K562 (cell line): ENCODE results near the gene ISG20L2. TPM values are rescaled to one million over a fixed set of nuclear protein-coding genes. Genes with fewer than 3 reads are reported as not detected.

Source experiments
- CREB3 ChIP-seq: fragments of 450-650 bp; conservative IDR thresholded peaks from 2 replicates; pipeline ENCODE4 v1.6.1; 2016; ENCODE audit warnings: missing genetic modification characterization, low read depth, mild to moderate bottlenecking, missing compliant biosample characterization, moderate library complexity
- E4F1 ChIP-seq: fragments of 250-450 bp; sonication (Bioruptor Pico); IDR thresholded peaks from 2 replicates; pipeline ENCODE4 v1.5.0; 2021; ENCODE audit warnings: mild to moderate bottlenecking, borderline replicate concordance
- ETV6 ChIP-seq, 3 experiments: fragments of 150-350 bp in 1 of 3; sonication (generic) in 1 of 3; formaldehyde crosslinking in 1 of 3; IDR thresholded peaks; 2 replicates each; pipeline versions ENCODE4 v1.6.1 to v1.8.0; 2014 to 2022; ENCODE audit warnings: borderline replicate concordance in 2 of 3, low read depth in 2 of 3, antibody characterized with exemption in 1 of 3, low read length in 1 of 3, mild to moderate bottlenecking in 1 of 3, missing genetic modification reagents in 1 of 3
- FIP1L1 ChIP-seq: fragments of 200-400 bp; formaldehyde crosslinking; IDR thresholded peaks from 2 replicates; pipeline ENCODE4 v1.6.1; 2018; ENCODE audit warnings: mild to moderate bottlenecking, low read depth, low read length; ENCODE audit not compliant: poor library complexity, severe bottlenecking
- MAFG ChIP-seq: fragments of 450-650 bp; conservative IDR thresholded peaks from 2 replicates; pipeline ENCODE4 v1.6.1; 2016; ENCODE audit warnings: missing genetic modification characterization, missing compliant biosample characterization
- PATZ1 ChIP-seq: fragments of 250-450 bp; sonication (Bioruptor Pico); IDR thresholded peaks from 2 replicates; pipeline ENCODE4 v1.5.0; 2020; ENCODE audit warnings: mild to moderate bottlenecking, borderline replicate concordance
- PPARD ChIP-seq: fragments of 250-450 bp; sonication (Bioruptor Pico); IDR thresholded peaks from 2 replicates; pipeline ENCODE4 v1.8.0; 2022; ENCODE audit warnings: inconsistent platforms, mild to moderate bottlenecking, moderate library complexity
- RBFOX2 ChIP-seq: fragments of 200-400 bp; formaldehyde crosslinking; IDR thresholded peaks from 2 replicates; pipeline ENCODE4 v1.6.1; 2017; ENCODE audit warnings: low read depth, mild to moderate bottlenecking, low read length, moderate library complexity
- RBM14 ChIP-seq: fragments of 200-400 bp; formaldehyde crosslinking; IDR thresholded peaks from 2 replicates; pipeline ENCODE4 v1.6.1; 2018; ENCODE audit warnings: low read depth, mild to moderate bottlenecking, low read length, moderate library complexity, borderline replicate concordance; ENCODE audit not compliant: insufficient read depth
- RHOXF2B ChIP-seq: fragments of 250-450 bp; sonication (Bioruptor Pico); conservative IDR thresholded peaks from 2 replicates; pipeline ENCODE4 v1.5.1; 2021
- SAFB ChIP-seq: fragments of 200-400 bp; formaldehyde crosslinking; IDR thresholded peaks from 2 replicates; pipeline ENCODE4 v1.6.1; 2017; ENCODE audit warnings: low read depth, low read length, borderline replicate concordance
- SAFB2 ChIP-seq: fragments of 200-400 bp; formaldehyde crosslinking; IDR thresholded peaks from 2 replicates; pipeline ENCODE4 v1.6.1; 2018; ENCODE audit warnings: borderline replicate concordance, low read length, low read depth, moderate library complexity; ENCODE audit not compliant: severe bottlenecking
- SETDB1 ChIP-seq: IDR thresholded peaks from one replicate; pipeline ENCODE4 v1.6.1; 2012; ENCODE audit warnings: low read length, control low read depth, inconsistent platforms
- TCF7 ChIP-seq: sonication (generic); IDR thresholded peaks from 2 replicates; pipeline ENCODE4 v1.6.1; 2016; ENCODE audit warnings: antibody characterized with exemption, borderline replicate concordance
- ZBTB1 ChIP-seq: sonication (generic); formaldehyde crosslinking; IDR thresholded peaks from 2 replicates; pipeline ENCODE4 v1.8.1; 2023; ENCODE audit warnings: missing genetic modification reagents, low read depth, mild to moderate bottlenecking, borderline replicate concordance
- ZNF280B ChIP-seq: fragments of 250-450 bp; sonication (Bioruptor Pico); IDR thresholded peaks from 2 replicates; pipeline ENCODE4 v1.5.1; 2021; ENCODE audit warnings: mild to moderate bottlenecking
- ZNF445 ChIP-seq: fragments of 250-450 bp; sonication (Bioruptor Pico); IDR thresholded peaks from 2 replicates; pipeline ENCODE4 v1.4.0; 2020; ENCODE audit warnings: low read depth, mild to moderate bottlenecking, moderate library complexity
- ZNF57 ChIP-seq: fragments of 450-650 bp; formaldehyde crosslinking; IDR thresholded peaks from 2 replicates; pipeline ENCODE4 v1.4.0; 2020; ENCODE audit warnings: mild to moderate bottlenecking, moderate library complexity
- ZNF707 ChIP-seq: fragments of 250-450 bp; sonication (Bioruptor Pico); conservative IDR thresholded peaks from 2 replicates; pipeline ENCODE4 v1.8.0; 2022; ENCODE audit warnings: inconsistent platforms, mild to moderate bottlenecking, moderate library complexity
- polyA plus RNA-seq, 8 experiments: library from polyadenylated mRNA; depleted of rRNA in 4 of 8; stranded (reverse) in 5 of 8; unstranded in 3 of 8; fragments of >200 nt; fragmentation: Nextera tagmentation in 2 of 8; fragmentation: Illumina TruSeq in 1 of 8; extraction: Ambion mirVana in 2 of 8; extraction: Trizol in 1 of 8; gene quantifications; 2 replicates each; pipeline versions ENCODE4 v1.2.1 to v1.2.3, GENCODE V29; 2011 to 2014; ENCODE audit warnings: inconsistent platforms in 1 of 8, missing spikeins in 1 of 8
- total RNA-seq, 7 experiments: library from RNA; depleted of rRNA in 6 of 7; stranded (reverse); fragments of >200 nt in 6 of 7; fragmentation: Illumina TruSeq in 2 of 7; extraction: Trizol in 2 of 7; gene quantifications; 2 replicates each; pipeline versions ENCODE4 v1.2.1 to v1.2.3, GENCODE V29; 2011 to 2021; ENCODE audit warnings: low replicate concordance in 1 of 7

The ISG20L2 gene
- total and polyA plus RNA-seq, 9 of the 15 experiments (the other 6 are each of a cell fraction or from before 2014, with no cell fraction given): 21.3 to 130 (median 50.3) TPM

GRCh38 chr1:156693848-156694689 is 34.5 kb downstream of the ISG20L2 start (continued):
- TF ChIP-seq RBM14 (no peak), E4F1 (CRISPR knock-in tag) (no peak), SAFB2 (no peak), RBFOX2 (peak; percentile 53), PATZ1 (CRISPR knock-in tag) (no peak), SETDB1 (no peak), FIP1L1 (no peak), ZNF707 (no peak), ZNF445 (CRISPR knock-in tag) (no peak), SAFB (no peak), MAFG (tag) (0 out of 2 replicates have a peak, but pooled peaks have one; percentile 6), TCF7 (no peak), CREB3 (tag) (peak; percentile 92), ZNF57 (no peak), ETV6 (IDR thresholded peaks at IDR 0.05; ENCODE audit: borderline replicate concordance in 1 of 2, low read depth in 2 of 2, low read length in 1 of 2) (no peak), ETV6 (CRISPR knock-in tag; IDR thresholded peaks at IDR 0.05; ENCODE audit: borderline replicate concordance) (no peak), RHOXF2B (CRISPR knock-in tag) (0 out of 2 replicates have a peak, but pooled peaks have one; percentile 72), PPARD (CRISPR knock-in tag) (no peak), ZBTB1 (no peak), ZNF280B (CRISPR knock-in tag) (no peak)
